ENCODE data around the gene PHACTR3. TPM values are rescaled to one million over a fixed set of nuclear protein-coding genes. Genes with fewer than 3 reads are reported as not detected.

Gene PHACTR3
- total and polyA plus RNA-seq, 10 donors, result 1.4 to 15.0 (median 8.6) TPM

GRCh38 chr20:59718751-59719150 lies 114.4 kb downstream of the PHACTR3 start:
- peaks cover 0 to 5% (median under 1%) of the 10 kb centered on the region in 8 donors for H3K9me3 ChIP-seq
- no peak for DNase-seq
- no peak overlapping the region for H3K4me3 ChIP-seq
- H3K27me3 ChIP-seq (replicated peaks in 1 of 7), result peaks cover 0 to 37% (median 0%) of the 10 kb centered on the region in 7 donors
- no peaks in the 10 kb centered on the region for H3K36me3 ChIP-seq
- H3K4me1 ChIP-seq, result peaks cover 0 to 17% (median 4%) of the 10 kb centered on the region in 6 donors
- 64 to 88% (median 81%) methylated on average over 12 of the region's 12 CpGs for WGBS, 5 donors
- TF ChIP-seq POLR2A (IDR thresholded peaks at IDR 0.05) (no peak), CTCF (IDR thresholded peaks at IDR 0.05 in 8 of 11, conservative IDR thresholded peaks at IDR 0.05 in 3 of 11) (no peak), POLR2AphosphoS5 (IDR thresholded peaks at IDR 0.05) (no peak)
- intact Hi-C loops (cut with DNase I; ENCODE audit: low total_unique reads), result no loop called here
- H3K27ac ChIP-seq, result no peak overlapping the region

- Histone ChIP-seq H3K36me3 (no peaks in the 10 kb centered on the region), H3K9me3 (no peaks in the 10 kb centered on the region), H3K4me3 (no peak overlapping the region), H3K27me3 (replicated peaks in 1 of 7) (peaks cover 0 to 50% (median 0%) of the 10 kb centered on the region in 7 donors), H3K27ac (no peak overlapping the region), H3K4me1 (peaks cover 0 to 20% (median 4%) of the 10 kb centered on the region in 6 donors)
- 76 to 93% (median 87%) methylated on average over 10 of the region's 10 CpGs for WGBS, 5 donors
- intact Hi-C loops (cut with DNase I; ENCODE audit: low total_unique reads), result no loop called here
- DNase-seq, result no peak
- TF ChIP-seq POLR2A (IDR thresholded peaks at IDR 0.05) (no peak), CTCF (IDR thresholded peaks at IDR 0.05 in 8 of 11, conservative IDR thresholded peaks at IDR 0.05 in 3 of 11) (no peak), POLR2AphosphoS5 (IDR thresholded peaks at IDR 0.05) (no peak)
These were observed 115.7 kb downstream of the PHACTR3 start for GRCh38 chr20:59720013-59720412.

GRCh38 chr20:59721386-59721785 lies 117.0 kb downstream of the PHACTR3 start:
- Histone ChIP-seq H3K4me3 (no peak overlapping the region), H3K9me3 (no peaks in the 10 kb centered on the region), H3K36me3 (no peaks in the 10 kb centered on the region), H3K4me1 (peaks cover 0 to 20% (median 6%) of the 10 kb centered on the region in 6 donors), H3K27ac (no peak overlapping the region), H3K27me3 (replicated peaks in 1 of 7) (peaks cover 0 to 61% (median 0%) of the 10 kb centered on the region in 7 donors)
- intact Hi-C loops (cut with DNase I; ENCODE audit: low total_unique reads), result no loop called here
- no peak for DNase-seq
- TF ChIP-seq CTCF (IDR thresholded peaks at IDR 0.05 in 8 of 11, conservative IDR thresholded peaks at IDR 0.05 in 3 of 11) (no peak), POLR2AphosphoS5 (IDR thresholded peaks at IDR 0.05) (no peak), POLR2A (IDR thresholded peaks at IDR 0.05) (no peak)
- 84 to 98% (median 88%) methylated on average over 7 of the region's 7 CpGs for WGBS, 5 donors

GRCh38 chr20:59723108-59723500 lies 118.8 kb downstream of the PHACTR3 start:
- TF ChIP-seq CTCF (IDR thresholded peaks at IDR 0.05 in 8 of 11, conservative IDR thresholded peaks at IDR 0.05 in 3 of 11), result no peak
- TF ChIP-seq POLR2AphosphoS5 (IDR thresholded peaks at IDR 0.05), result no peak
- TF ChIP-seq POLR2A (IDR thresholded peaks at IDR 0.05), result no peak
- peaks cover 0 to 46% (median 0%) of the 10 kb centered on the region in 7 donors for H3K27me3 ChIP-seq (replicated peaks in 1 of 7)
- H3K4me3 ChIP-seq, result no peak overlapping the region
- no peaks in the 10 kb centered on the region for H3K9me3 ChIP-seq
- intact Hi-C loops (cut with DNase I; ENCODE audit: low total_unique reads), result no loop called here
- H3K4me1 ChIP-seq, result peaks cover 0 to 20% (median 6%) of the 10 kb centered on the region in 6 donors
- no peak overlapping the region for H3K27ac ChIP-seq
- WGBS, 5 donors, result 28 to 42% (median 29%) methylated on average over 5 of the region's 5 CpGs
- no peaks in the 10 kb centered on the region for H3K36me3 ChIP-seq
- no peak for DNase-seq

All from spleen (tissue), 11 donors.